DOHH2 (cell line): ENCODE measurements around the gene KCNIP4.

Experiments
- H3F3A ChIP-seq: fragments of 200-600 bp; sonication (generic), shearing (Covaris generic); 2 replicates; pipeline ENCODE4 v1.6.0; 2016; ENCODE audit warnings: antibody characterized with exemption, mild to moderate bottlenecking; ENCODE audit not compliant: control insufficient read depth, insufficient read depth
- H3K27ac ChIP-seq: fragments of 200-600 bp; sonication (generic); 2 replicates; pipeline ENCODE4 v1.5.1; 2014; ENCODE audit warnings: low read depth, mild to moderate bottlenecking, low read length, moderate library complexity
- H3K27me3 ChIP-seq: fragments of 200-600 bp; sonication (generic); 2 replicates; pipeline ENCODE4 v1.6.1; 2014; ENCODE audit warnings: mild to moderate bottlenecking, low read length, mixed read lengths; ENCODE audit not compliant: control insufficient read depth
- H3K36me3 ChIP-seq: fragments of 200-600 bp; sonication (generic); 2 replicates; pipeline ENCODE4 v1.6.1; 2014; ENCODE audit warnings: mild to moderate bottlenecking, low read length, moderate library complexity, mixed read lengths; ENCODE audit not compliant: control insufficient read depth
- H3K4me1 ChIP-seq: fragments of 200-600 bp; sonication (generic); 2 replicates; pipeline ENCODE4 v1.6.1; 2014; ENCODE audit warnings: mild to moderate bottlenecking, low read length, mixed read lengths; ENCODE audit not compliant: control insufficient read depth
- H3K4me2 ChIP-seq: fragments of 200-600 bp; sonication (generic); 2 replicates; pipeline ENCODE4 v1.6.0; 2014; ENCODE audit warnings: mild to moderate bottlenecking, low read length, moderate library complexity
- H3K4me3 ChIP-seq: fragments of 200-600 bp; sonication (generic); 2 replicates; pipeline ENCODE4 v1.5.1; 2014; ENCODE audit warnings: mild to moderate bottlenecking, low read length, mixed read lengths
- H3K79me2 ChIP-seq: fragments of 200-600 bp; sonication (generic); 2 replicates; pipeline ENCODE4 v1.6.1; 2014; ENCODE audit warnings: mild to moderate bottlenecking, low read length, mixed read lengths; ENCODE audit not compliant: control insufficient read depth
- H3K9me2 ChIP-seq: fragments of 200-600 bp; sonication (generic); replicated peaks from 2 replicates; pipeline ENCODE4 v1.6.1; 2014; ENCODE audit warnings: mild to moderate bottlenecking, low read length, mixed read lengths; ENCODE audit not compliant: control insufficient read depth
- H3K9me3 ChIP-seq: fragments of 200-600 bp; sonication (generic); 2 replicates; pipeline ENCODE4 v1.6.1; 2014; ENCODE audit warnings: antibody characterized with exemption, low read length, mixed read lengths; ENCODE audit not compliant: control insufficient read depth, insufficient read depth
- H4K20me1 ChIP-seq: fragments of 200-600 bp; sonication (generic); 2 replicates; pipeline ENCODE4 v1.6.0; 2014; ENCODE audit warnings: low read depth, mild to moderate bottlenecking, antibody characterized with exemption, low read length, moderate library complexity; ENCODE audit not compliant: control insufficient read depth, insufficient read depth
- CTCF ChIP-seq: fragments of 200-600 bp; sonication (generic); IDR thresholded peaks from one replicate; pipeline ENCODE4 v1.5.1; 2014; ENCODE audit warnings: antibody characterized with exemption, mild to moderate bottlenecking, low read depth, low read length; ENCODE audit not compliant: poor library complexity, severe bottlenecking
- EZH2phosphoT487 ChIP-seq: fragments of 200-600 bp; sonication (generic); IDR thresholded peaks from 2 replicates; pipeline ENCODE4 v1.6.1; 2017; ENCODE audit warnings: borderline replicate concordance, mild to moderate bottlenecking, antibody characterized with exemption, low read length, moderate library complexity, mixed read lengths

Gene KCNIP4

GRCh38 chr4:20698382-20698781, 1250.2 kb downstream of the KCNIP4 start:
- Histone ChIP-seq H3K27ac (no peak overlapping the region), H3K4me2 (no peak overlapping the region), H3K4me1 (peaks cover 18% of the 10 kb centered on the region), H3K36me3 (0 out of 2 replicates have a peak, but pooled peaks cover 3% of the 10 kb centered on the region), H3K9me2 (no peaks in the 10 kb centered on the region), H4K20me1 (no peaks in the 10 kb centered on the region), H3K9me3 (no peaks in the 10 kb centered on the region), H3K4me3 (no peak overlapping the region), H3F3A (no peaks in the 10 kb centered on the region), H3K79me2 (peaks cover 31% of the 10 kb centered on the region), H3K27me3 (no peaks in the 10 kb centered on the region)
- TF ChIP-seq EZH2phosphoT487 (no peak), CTCF (no peak)

- no peak overlapping the region for H3K4me3 ChIP-seq
- H4K20me1 ChIP-seq = no peaks in the 10 kb centered on the region
- H3K4me1 ChIP-seq = peaks cover 18% of the 10 kb centered on the region
- no peaks in the 10 kb centered on the region for H3K9me3 ChIP-seq
- TF ChIP-seq CTCF = no peak
- no peak for TF ChIP-seq EZH2phosphoT487
- no peaks in the 10 kb centered on the region for H3K9me2 ChIP-seq
- no peaks in the 10 kb centered on the region for H3K36me3 ChIP-seq
- peaks cover 15% of the 10 kb centered on the region for H3K79me2 ChIP-seq
- H3K27me3 ChIP-seq = no peaks in the 10 kb centered on the region
- no peak overlapping the region for H3K4me2 ChIP-seq
- no peak overlapping the region for H3K27ac ChIP-seq
- no peaks in the 10 kb centered on the region for H3F3A ChIP-seq
These were observed 1251.8 kb downstream of the KCNIP4 start for GRCh38 chr4:20696815-20697214.

GRCh38 chr4:20687864-20688263, 1260.7 kb downstream of the KCNIP4 start:
- no peak for TF ChIP-seq CTCF
- Histone ChIP-seq H3K27ac (no peak overlapping the region), H3K9me2 (no peaks in the 10 kb centered on the region), H3F3A (no peaks in the 10 kb centered on the region), H3K4me1 (no peaks in the 10 kb centered on the region), H3K4me3 (no peak overlapping the region), H3K36me3 (no peaks in the 10 kb centered on the region), H4K20me1 (no peaks in the 10 kb centered on the region), H3K9me3 (no peaks in the 10 kb centered on the region), H3K27me3 (no peaks in the 10 kb centered on the region), H3K4me2 (no peak overlapping the region), H3K79me2 (no peaks in the 10 kb centered on the region)
